MM.1S (cell line): ENCODE data around the gene SPATA13.

Experiments
- EZH2 ChIP-seq: fragments of 300-600 bp; sonication (generic); optimal IDR thresholded peaks from 2 replicates; pipeline ENCODE3; 2017; ENCODE audit warnings: low read depth, mild to moderate bottlenecking, antibody characterized with exemption, low read length, mixed read lengths
- TF ChIP-seq, protein P1 (sequence below): fragments of 300-600 bp; sonication (generic); IDR thresholded peaks from 2 replicates; pipeline ENCODE4 v1.5.1; 2016; ENCODE audit warnings: antibody characterized with exemption, low read length, mixed read lengths

DNA sequence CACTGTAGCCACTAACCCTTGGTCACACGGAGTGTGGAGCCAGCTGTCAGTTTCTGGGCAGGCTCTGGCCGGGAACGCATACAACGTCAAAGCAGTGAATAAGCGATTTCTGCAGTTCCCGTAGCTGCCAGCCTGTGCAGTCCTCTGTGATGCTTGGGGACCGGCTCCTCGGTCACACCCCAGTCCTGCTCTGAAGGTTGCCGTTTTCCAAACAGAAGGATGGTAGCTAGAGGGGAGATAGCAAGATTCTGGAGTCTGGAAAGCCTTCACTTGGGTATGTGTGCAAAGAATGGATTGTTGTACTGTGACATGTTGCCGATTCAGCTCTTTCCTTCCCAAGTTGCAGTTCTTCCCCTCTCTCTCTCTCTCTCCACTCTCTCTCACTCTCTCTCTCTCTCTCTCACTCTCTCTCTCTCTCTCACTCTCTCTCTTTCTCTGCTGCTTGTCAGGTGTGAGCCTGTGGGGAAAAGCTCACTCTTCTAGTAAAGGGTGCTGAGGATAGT is 110.2 kb downstream of the SPATA13 start:
- TF ChIP-seq, protein P1, sequence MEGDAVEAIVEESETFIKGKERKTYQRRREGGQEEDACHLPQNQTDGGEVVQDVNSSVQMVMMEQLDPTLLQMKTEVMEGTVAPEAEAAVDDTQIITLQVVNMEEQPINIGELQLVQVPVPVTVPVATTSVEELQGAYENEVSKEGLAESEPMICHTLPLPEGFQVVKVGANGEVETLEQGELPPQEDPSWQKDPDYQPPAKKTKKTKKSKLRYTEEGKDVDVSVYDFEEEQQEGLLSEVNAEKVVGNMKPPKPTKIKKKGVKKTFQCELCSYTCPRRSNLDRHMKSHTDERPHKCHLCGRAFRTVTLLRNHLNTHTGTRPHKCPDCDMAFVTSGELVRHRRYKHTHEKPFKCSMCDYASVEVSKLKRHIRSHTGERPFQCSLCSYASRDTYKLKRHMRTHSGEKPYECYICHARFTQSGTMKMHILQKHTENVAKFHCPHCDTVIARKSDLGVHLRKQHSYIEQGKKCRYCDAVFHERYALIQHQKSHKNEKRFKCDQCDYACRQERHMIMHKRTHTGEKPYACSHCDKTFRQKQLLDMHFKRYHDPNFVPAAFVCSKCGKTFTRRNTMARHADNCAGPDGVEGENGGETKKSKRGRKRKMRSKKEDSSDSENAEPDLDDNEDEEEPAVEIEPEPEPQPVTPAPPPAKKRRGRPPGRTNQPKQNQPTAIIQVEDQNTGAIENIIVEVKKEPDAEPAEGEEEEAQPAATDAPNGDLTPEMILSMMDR: no peak
- TF ChIP-seq EZH2: no peak
